Lung (tissue), 12 donors: Measurements from ENCODE around the gene NFX1. TPM values are rescaled to one million over a fixed set of nuclear protein-coding genes. Genes with fewer than 3 reads are reported as not detected.
"Not testable (repeated sequence)": the region's sequence is repeated elsewhere in the genome, so short reads cannot be mapped to it uniquely, and the experiment has no call there.

Source experiments
- ATAC-seq: fragments of 200-7000 bp; cut with Tn5 transposase; one replicate; pipeline ENCODE4 v1.9.1; 2020; ENCODE audit warnings: moderate number of reproducible peaks; ENCODE audit not compliant: insufficient read depth, low FRiP score
- DNase-seq, 3 donors: peaks; one replicate each; pipeline ENCODE4 v3.0.0-alpha.2; 2013 to 2017
- H3K27ac ChIP-seq, 2 donors: one replicate each; pipeline ENCODE4 v1.5.1; 2013; ENCODE audit warnings: mild to moderate bottlenecking in 2 of 2, moderate library complexity in 2 of 2, control low read depth in 1 of 2, inconsistent platforms in 1 of 2, low read depth in 1 of 2, low read length in 1 of 2
- H3K27me3 ChIP-seq, 3 donors: one replicate each; pipeline ENCODE4 v1.5.1; 2013; ENCODE audit warnings: low read length in 2 of 3; ENCODE audit not compliant: control insufficient read depth in 3 of 3, insufficient read depth in 3 of 3
- H3K36me3 ChIP-seq, 4 donors: one replicate each; pipeline ENCODE4 v1.5.1; 2013; ENCODE audit warnings: low read length in 4 of 4, mild to moderate bottlenecking in 1 of 4, moderate library complexity in 1 of 4; ENCODE audit not compliant: control insufficient read depth in 4 of 4, insufficient read depth in 4 of 4
- H3K4me1 ChIP-seq, 5 donors: one replicate each; pipeline ENCODE4 v1.5.1; 2013; ENCODE audit warnings: low read length in 5 of 5, mild to moderate bottlenecking in 2 of 5, moderate library complexity in 1 of 5; ENCODE audit not compliant: control insufficient read depth in 5 of 5, insufficient read depth in 5 of 5
- H3K4me3 ChIP-seq: one replicate; pipeline ENCODE4 v1.5.1; 2013; ENCODE audit warnings: mild to moderate bottlenecking, control low read depth, moderate library complexity
- H3K9ac ChIP-seq, 2 donors: one replicate each; pipeline ENCODE4 v1.5.1; 2013; ENCODE audit warnings: low read length in 2 of 2, control low read depth in 1 of 2; ENCODE audit not compliant: insufficient read depth in 1 of 2
- H3K9me3 ChIP-seq, 4 donors: one replicate each; pipeline ENCODE4 v1.5.1; 2013; ENCODE audit warnings: low read length in 3 of 4, mild to moderate bottlenecking in 1 of 4, moderate library complexity in 1 of 4; ENCODE audit not compliant: control insufficient read depth in 4 of 4, insufficient read depth in 3 of 4
- WGBS, 2 donors: extraction: QIAGEN DNeasy Blood & Tissue Kit; methylation state at CpG; one replicate each; pipeline ENCODE4 v1.1.7; 2013; 5-methylcytosine and 5-hydroxymethylcytosine counted together
- polyA plus RNA-seq, 2 donors: library from polyadenylated mRNA; stranded (reverse); fragments of 200-250 nt; gene quantifications; one replicate each; pipeline ENCODE4 v1.2.1, GENCODE V29; 2013
- total RNA-seq, 2 donors: library from RNA; depleted of rRNA in 1 of 2; stranded (reverse); fragments of >200 nt in 1 of 2; gene quantifications; one replicate each; pipeline ENCODE4 v1.2.1, GENCODE V29; 2014 to 2021
- TF ChIP-seq, protein P1 (sequence below): IDR thresholded peaks from 2 replicates; pipeline ENCODE4 v1.5.1; 2012; ENCODE audit warnings: mild to moderate bottlenecking; ENCODE audit errors: control extremely low read depth, extremely low read depth
- donor health status: control.
- donor health status: control.
- donor health status: Bipolar disorder and iron deficiency.
- donor health status: healthy.
- donor health status: DM: yes; HTN: yes; CAD: no.

Gene NFX1
- total and polyA plus RNA-seq, 4 donors, result 13.1 to 43.4 (median 26.3) TPM

GRCh38 chr9:33354651-33355211 lies 64.4 kb downstream of the NFX1 start:
- Histone ChIP-seq H3K27ac (peak overlapping the region in 1 of 2 donors; percentile 17), H3K4me3 (no peak overlapping the region), H3K4me1 (peaks cover 0 to 5% (median 0%) of the 10 kb centered on the region in 5 donors), H3K9me3 (no peaks in the 10 kb centered on the region), H3K36me3 (peaks cover 8 to 14% (median 12%) of the 10 kb centered on the region in 4 donors), H3K9ac (no peak overlapping the region), H3K27me3 (no peaks in the 10 kb centered on the region)
- WGBS, 2 donors, result 33 to 51% methylated on average over 5 of the region's 5 CpGs
- TF ChIP-seq, protein P1, sequence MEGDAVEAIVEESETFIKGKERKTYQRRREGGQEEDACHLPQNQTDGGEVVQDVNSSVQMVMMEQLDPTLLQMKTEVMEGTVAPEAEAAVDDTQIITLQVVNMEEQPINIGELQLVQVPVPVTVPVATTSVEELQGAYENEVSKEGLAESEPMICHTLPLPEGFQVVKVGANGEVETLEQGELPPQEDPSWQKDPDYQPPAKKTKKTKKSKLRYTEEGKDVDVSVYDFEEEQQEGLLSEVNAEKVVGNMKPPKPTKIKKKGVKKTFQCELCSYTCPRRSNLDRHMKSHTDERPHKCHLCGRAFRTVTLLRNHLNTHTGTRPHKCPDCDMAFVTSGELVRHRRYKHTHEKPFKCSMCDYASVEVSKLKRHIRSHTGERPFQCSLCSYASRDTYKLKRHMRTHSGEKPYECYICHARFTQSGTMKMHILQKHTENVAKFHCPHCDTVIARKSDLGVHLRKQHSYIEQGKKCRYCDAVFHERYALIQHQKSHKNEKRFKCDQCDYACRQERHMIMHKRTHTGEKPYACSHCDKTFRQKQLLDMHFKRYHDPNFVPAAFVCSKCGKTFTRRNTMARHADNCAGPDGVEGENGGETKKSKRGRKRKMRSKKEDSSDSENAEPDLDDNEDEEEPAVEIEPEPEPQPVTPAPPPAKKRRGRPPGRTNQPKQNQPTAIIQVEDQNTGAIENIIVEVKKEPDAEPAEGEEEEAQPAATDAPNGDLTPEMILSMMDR, result no peak
- peak; percentile 42 for ATAC-seq
- peak in 1 of 3 donors; percentile 4 for DNase-seq

DNA sequence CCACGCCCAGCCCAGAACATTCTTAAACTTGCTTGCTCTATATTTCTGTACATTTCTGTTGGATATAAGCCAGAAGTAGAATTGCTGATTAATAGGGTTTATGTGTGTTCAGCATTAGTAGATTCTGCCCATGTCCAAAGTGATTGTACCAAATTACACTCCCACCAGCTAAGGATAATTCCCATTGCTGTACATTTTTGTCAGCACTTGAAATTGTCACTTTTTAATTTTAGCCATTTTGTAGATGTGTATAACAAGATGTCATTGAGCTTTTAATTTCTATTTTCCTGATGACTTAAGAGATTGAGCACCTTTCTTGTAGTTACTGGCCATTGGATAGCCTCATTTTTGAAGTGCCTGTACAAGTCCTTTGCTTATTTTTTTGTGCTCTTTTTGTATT lies 65.6 kb downstream of the NFX1 start:
- no peak overlapping the region for H3K27ac ChIP-seq
- H3K4me1 ChIP-seq, result peaks cover 0 to 5% (median 0%) of the 10 kb centered on the region in 5 donors
- H3K4me3 ChIP-seq, result no peak overlapping the region
- ATAC-seq (no peak), DNase-seq (no peak)
- TF ChIP-seq, protein P1, result no peak
- H3K9ac ChIP-seq, result no peak overlapping the region
- H3K36me3 ChIP-seq, result peaks cover 8 to 12% (median 10%) of the 10 kb centered on the region in 4 donors
- H3K9me3 ChIP-seq, result no peaks in the 10 kb centered on the region
- 96 to 100% methylated on average over 1 of the region's 1 CpG for WGBS, 2 donors
- H3K27me3 ChIP-seq, result no peaks in the 10 kb centered on the region

DNA sequence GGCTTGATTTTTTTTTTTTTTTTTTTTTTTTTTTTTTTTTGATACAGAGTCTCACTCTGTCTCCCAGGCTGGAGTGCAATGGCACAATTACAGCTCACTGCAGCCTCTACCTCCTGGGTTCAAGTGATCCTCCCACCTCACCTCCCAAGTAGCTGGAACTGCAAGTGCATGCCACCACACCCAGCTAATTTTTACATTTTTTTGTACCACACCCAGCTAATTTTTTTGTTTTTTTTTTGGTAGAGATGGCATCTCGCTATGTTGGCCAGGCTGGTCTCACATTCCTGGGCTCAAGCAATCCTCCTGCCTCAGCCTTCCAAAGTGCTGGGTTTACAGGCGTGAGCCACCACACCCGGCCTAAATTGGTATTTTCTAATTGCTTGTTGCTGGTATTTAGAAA lies 68.3 kb downstream of the NFX1 start:
- H3K36me3 ChIP-seq, result peaks cover 8 to 11% (median 9%) of the 10 kb centered on the region in 4 donors
- H3K27me3 ChIP-seq, H3K4me1 ChIP-seq, DNase-seq, ATAC-seq, H3K9ac ChIP-seq, H3K9me3 ChIP-seq, H3K27ac ChIP-seq, H3K4me3 ChIP-seq: not testable (repeated sequence)
- WGBS, 2 donors, result 96% methylated on average over 3 of the region's 3 CpGs

DNA sequence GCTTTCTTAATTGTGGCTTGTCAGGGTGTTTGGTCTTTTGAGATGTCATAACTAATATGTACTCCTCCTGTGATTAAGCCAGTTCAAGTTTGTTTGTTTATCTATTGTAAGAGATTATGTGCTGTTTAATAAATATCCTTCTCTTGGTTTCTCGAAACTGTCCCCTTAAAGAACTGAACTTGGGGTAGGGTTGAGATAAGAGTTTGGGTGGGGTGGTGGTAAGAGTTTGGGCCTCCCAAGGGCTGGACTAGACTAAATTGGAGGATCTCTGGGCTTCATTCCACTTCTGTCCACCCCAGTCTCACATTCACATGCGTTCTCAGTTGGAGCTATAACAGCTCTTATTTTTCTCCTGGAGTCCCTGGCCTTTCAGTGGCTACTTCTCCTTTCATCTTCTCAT lies 73.8 kb downstream of the NFX1 start:
- Histone ChIP-seq H3K4me1 (no peaks in the 10 kb centered on the region), H3K27ac (no peak overlapping the region), H3K9me3 (peaks cover 0 to 3% (median 0%) of the 10 kb centered on the region in 4 donors), H3K9ac (no peak overlapping the region), H3K27me3 (no peaks in the 10 kb centered on the region), H3K4me3 (no peak overlapping the region), H3K36me3 (peaks cover 19 to 40% (median 26%) of the 10 kb centered on the region in 4 donors)
- no peak for DNase-seq
- WGBS, 2 donors, result 92 to 96% methylated on average over 2 of the region's 2 CpGs
- no peak for ATAC-seq
- TF ChIP-seq, protein P1, result no peak

DNA sequence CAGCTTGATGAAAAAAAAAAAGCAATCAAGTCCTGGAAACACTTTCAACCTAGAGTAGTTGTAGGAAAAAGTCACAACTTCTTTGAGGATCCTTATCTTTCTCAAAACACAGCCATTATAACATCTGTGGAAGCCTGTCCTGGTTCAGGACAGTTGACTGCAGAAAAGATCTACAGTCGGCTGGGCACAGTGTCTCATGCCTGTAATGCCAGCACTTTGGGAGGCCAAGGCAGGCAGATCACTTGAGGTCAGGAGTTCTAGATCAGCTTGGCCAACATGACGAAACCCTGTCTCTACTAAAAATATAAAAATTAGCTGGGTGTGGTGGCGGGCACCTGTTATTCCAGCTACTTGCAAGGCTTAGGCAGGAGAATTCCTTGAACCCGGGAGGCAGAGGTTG lies 74.5 kb downstream of the NFX1 start:
- H3K27ac ChIP-seq, ATAC-seq, H3K27me3 ChIP-seq, H3K9me3 ChIP-seq, H3K4me3 ChIP-seq, H3K9ac ChIP-seq, H3K4me1 ChIP-seq, DNase-seq: not testable (repeated sequence)
- H3K36me3 ChIP-seq, result peaks cover 19 to 40% (median 27%) of the 10 kb centered on the region in 4 donors
- 97% methylated on average over 4 of the region's 4 CpGs for WGBS, 2 donors
